GM12878 (cell line): ENCODE data around the gene NSL1. TPM values are rescaled to one million over a fixed set of nuclear protein-coding genes. Genes with fewer than 3 reads are reported as not detected.

Source experiments
- ATAC-seq: fragments of 200-7000 bp; cut with Tn5 transposase; 3 replicates; pipeline ENCODE4 v1.9.1; 2020; ENCODE audit warnings: mild to moderate bottlenecking, moderate library complexity
- BruUV-seq: library from RNA; stranded (reverse); fragments of 400-500 nt; replicated peaks from 2 replicates; lab custom pipeline; 2021; lab: Mats Ljungman, UMichigan
- CTCF ChIA-PET: fragments of 300-600 bp; sonication (Branson Sonifier 250); formaldehyde crosslinking; extraction: SDS; loops from one replicate; lab custom pipeline; 2021; ENCODE audit warnings: inconsistent platforms; lab: Yijun Ruan, JAX
- POLR2A ChIA-PET: fragments of 350-600 bp; formaldehyde crosslinking; extraction: SDS; loops from one replicate; lab custom pipeline; 2021; ENCODE audit warnings: inconsistent platforms; lab: Charles Lee
- RAD21 ChIA-PET: fragments of 300-600 bp; sonication (Branson Sonifier 250); formaldehyde crosslinking; loops from one replicate; lab custom pipeline; 2023; ENCODE audit warnings: antibody characterized with exemption; ENCODE audit not compliant: unreplicated experiment; lab: Charles Lee
- SMC1A ChIA-PET: fragments of 300-600 bp; sonication (Branson Sonifier 250); formaldehyde crosslinking; loops from one replicate; lab custom pipeline; 2023; ENCODE audit not compliant: unreplicated experiment, uncharacterized antibody; lab: Charles Lee
- DNase-seq: peaks from one replicate; pipeline ENCODE4 v3.0.0-alpha.2; 2011; ENCODE audit warnings: low read depth, low spot score
- FAIRE-seq: peaks from 3 replicates; lab custom pipeline; 2011; peaks lifted over from hg19 to GRCh38; lab: Jason Lieb, UNC
- H2AFZ ChIP-seq: 2 replicates; pipeline ENCODE4 v1.6.0; 2011; ENCODE audit warnings: low read depth, low read length, control low read depth; ENCODE audit not compliant: control insufficient read depth
- H3K27ac ChIP-seq: 2 replicates; pipeline ENCODE4 v1.5.1; 2011; ENCODE audit warnings: control low read depth; ENCODE audit not compliant: control insufficient read depth, insufficient read depth
- H3K27me3 ChIP-seq, 2 experiments: replicated peaks in 1 of 2; 2 replicates each; pipeline versions ENCODE4 v1.6.0 to v1.6.1; 2011; ENCODE audit warnings: low read length in 1 of 2; ENCODE audit not compliant: control insufficient read depth in 2 of 2, insufficient read depth in 2 of 2
- H3K36me3 ChIP-seq, 2 experiments: 2 replicates each; pipeline ENCODE4 v1.5.1; 2011; ENCODE audit warnings: low read length in 1 of 2; ENCODE audit not compliant: control insufficient read depth in 2 of 2, insufficient read depth in 2 of 2
- H3K4me1 ChIP-seq: 2 replicates; pipeline ENCODE4 v1.6.1; 2011; ENCODE audit warnings: mild to moderate bottlenecking, low read length, moderate library complexity, mixed read lengths; ENCODE audit not compliant: control insufficient read depth, insufficient read depth
- H3K4me2 ChIP-seq: 2 replicates; pipeline ENCODE4 v1.6.0; 2011; ENCODE audit warnings: control low read depth; ENCODE audit not compliant: control insufficient read depth, insufficient read depth
- H3K4me3 ChIP-seq: fragments of 200-600 bp; sonication (generic); 2 replicates; pipeline ENCODE4 v1.5.1; 2016
- H3K79me2 ChIP-seq: 2 replicates; pipeline ENCODE4 v1.6.0; 2011; ENCODE audit warnings: low read length; ENCODE audit not compliant: control insufficient read depth, insufficient read depth
- H3K9ac ChIP-seq: 2 replicates; pipeline ENCODE4 v1.8.0; 2011; ENCODE audit warnings: low read length, control low read depth, mixed read lengths; ENCODE audit not compliant: control insufficient read depth, insufficient read depth
- H3K9me3 ChIP-seq: replicated peaks from 3 replicates; pipeline ENCODE4 v1.5.1; 2011; ENCODE audit warnings: mild to moderate bottlenecking, low read length; ENCODE audit not compliant: control insufficient read depth, insufficient read depth
- H4K20me1 ChIP-seq: 2 replicates; pipeline ENCODE4 v1.6.0; 2011; ENCODE audit not compliant: control insufficient read depth, insufficient read depth
- BHLHE40 ChIP-seq, 2 experiments: fragments of 450-650 bp in 1 of 2; IDR thresholded peaks; 2 replicates each; pipeline ENCODE4 v1.6.1; 2011 to 2017; ENCODE audit warnings: low read depth in 2 of 2, borderline replicate concordance in 1 of 2, improper control_type of control experiment in 1 of 2, low read length in 1 of 2, mild to moderate bottlenecking in 1 of 2
- MLLT1 ChIP-seq: fragments of 450-650 bp; IDR thresholded peaks from 2 replicates; pipeline ENCODE4 v1.6.1; 2016; ENCODE audit warnings: mild to moderate bottlenecking
- PAX5 ChIP-seq: IDR thresholded peaks from 2 replicates; pipeline ENCODE4 v1.6.1; 2011; ENCODE audit warnings: low read depth, low read length, borderline replicate concordance
- RELB ChIP-seq: fragments of 450-650 bp; IDR thresholded peaks from 2 replicates; pipeline ENCODE4 v1.6.1; 2017; ENCODE audit warnings: low read depth, mild to moderate bottlenecking, moderate library complexity
- SREBF1 ChIP-seq: IDR thresholded peaks from 2 replicates; pipeline ENCODE4 v1.6.1; 2012; ENCODE audit warnings: mild to moderate bottlenecking, low read length
- SRF ChIP-seq, 2 experiments: IDR thresholded peaks; 2 replicates each; pipeline ENCODE4 v1.6.1; 2011; ENCODE audit warnings: low read depth in 2 of 2, low read length in 2 of 2, mild to moderate bottlenecking in 1 of 2, moderate library complexity in 1 of 2
- TARDBP ChIP-seq: IDR thresholded peaks from 2 replicates; pipeline ENCODE4 v1.6.1; 2016; ENCODE audit warnings: borderline replicate concordance
- TCF3 ChIP-seq: IDR thresholded peaks from 2 replicates; pipeline ENCODE4 v1.6.1; 2012; ENCODE audit warnings: low read depth, mild to moderate bottlenecking, low read length, borderline replicate concordance; ENCODE audit not compliant: insufficient read depth
- WGBS: methylation state at CpG from one replicate; pipeline ENCODE4 v1.1.6; 2016; ENCODE audit warnings: low lambda C conversion rate; ENCODE audit not compliant: insufficient replicate concordance, insufficient coverage; ENCODE audit errors: missing lambda C conversion rate; 5-methylcytosine and 5-hydroxymethylcytosine counted together
- in situ Hi-C: fragments of 300-500 bp; cut with MboI; formaldehyde crosslinking; loops from 9 replicates; pipeline ENCODE4 v1.14.3; 2018; ENCODE audit warnings: mixed read lengths
- intact Hi-C: fragments of 100-400 bp; cut with micrococcal nuclease; formaldehyde crosslinking; loops from one replicate; pipeline ENCODE4 v1.14.2; 2022; ENCODE audit not compliant: unreplicated experiment
- polyA plus RNA-seq, 11 experiments: library from polyadenylated mRNA; depleted of rRNA in 4 of 11; unstranded in 6 of 11; stranded (reverse) in 5 of 11; fragments of >200 nt; fragmentation: Nextera tagmentation in 4 of 11; fragmentation: Illumina TruSeq in 1 of 11; extraction: Ambion mirVana in 4 of 11; extraction: Trizol in 1 of 11; gene quantifications; 1 replicate in 1 of 11; 2 replicates in 10 of 11; pipeline versions ENCODE4 v1.2.1 to v1.2.3, GENCODE V29; 2011 to 2016; ENCODE audit warnings: inconsistent platforms in 2 of 11, missing spikeins in 2 of 11, low read depth in 1 of 11
- total RNA-seq, 4 experiments: library from RNA; depleted of rRNA in 3 of 4; stranded (reverse); fragments of >200 nt in 3 of 4; fragmentation: Illumina TruSeq in 1 of 4; extraction: Trizol in 1 of 4; gene quantifications; 2 replicates each; pipeline versions ENCODE4 v1.2.1 to v1.2.3, GENCODE V29; 2013 to 2021
- TF ChIP-seq, protein P1 (sequence below): fragments of 450-650 bp; IDR thresholded peaks from 2 replicates; pipeline ENCODE4 v1.6.1; 2017; ENCODE audit warnings: mild to moderate bottlenecking, moderate library complexity

The NSL1 gene
- total and polyA plus RNA-seq, 10 of the 15 experiments (the other 5 are each of a cell fraction or from before 2014, with no cell fraction given), result 36.7 to 74.2 (median 46.4) TPM

GRCh38 chr1:212686591-212686990 lies 105.0 kb downstream of the NSL1 start:
- Histone ChIP-seq H3K27me3 (no peaks in the 10 kb centered on the region), H3K4me2 (no peak overlapping the region), H3K4me3 (no peak overlapping the region), H3K4me1 (peaks cover 35% of the 10 kb centered on the region), H3K27ac (no peak overlapping the region), H2AFZ (no peak overlapping the region), H4K20me1 (no peaks in the 10 kb centered on the region), H3K9me3 (no peaks in the 10 kb centered on the region), H3K36me3 (no peaks in the 10 kb centered on the region; a peak in 1 of 4 replicates), H3K79me2 (no peaks in the 10 kb centered on the region), H3K9ac (no peak overlapping the region)
- ATAC-seq, result no peak
- no TSS peak for BruUV-seq
- FAIRE-seq, result no peak
- CTCF ChIA-PET, result interaction anchor here (1.1 kb wide), 1 partner anchor 22 kb away, joined by 3 read pairs; no protein-coding TSS in a partner anchor
- 97% methylated on average over 11 of the region's 11 CpGs for WGBS
- in situ Hi-C loops, result no loop called here
- no peak for DNase-seq
- TF ChIP-seq RELB (no peak), BHLHE40 (IDR thresholded peaks at IDR 0.05; ENCODE audit: borderline replicate concordance in 1 of 2, low read depth in 2 of 2, low read length in 1 of 2) (no peak)
- POLR2A ChIA-PET, result interaction anchor here (0.5 to 1.3 kb wide), 2 partner anchors 105 to 143 kb away, joined by 5 to 8 read pairs; partner anchors contain the start of genes NSL1 and TATDN3
- RAD21 ChIA-PET, result no interaction called here
- intact Hi-C loops, result no loop called here
- SMC1A ChIA-PET, result no interaction called here

GRCh38 chr1:212686069-212686468 lies 105.5 kb downstream of the NSL1 start:
- H2AFZ ChIP-seq, result no peak overlapping the region
- ChIA-PET RAD21 (no interaction called here), CTCF (interaction anchor here (1.1 kb wide), 1 partner anchor 21 kb away, joined by 3 read pairs; no protein-coding TSS in a partner anchor), SMC1A (interaction anchor here (0.9 kb wide), 1 partner anchor 15 kb away, joined by 4 read pairs; no protein-coding TSS in a partner anchor), POLR2A (interaction anchor here (0.5 to 1.3 kb wide), 2 partner anchors 106 to 143 kb away, joined by 5 to 8 read pairs; partner anchors contain the start of genes NSL1 and TATDN3)
- H3K4me3 ChIP-seq, result no peak overlapping the region
- no peaks in the 10 kb centered on the region for H3K9me3 ChIP-seq
- H3K79me2 ChIP-seq, result no peaks in the 10 kb centered on the region
- H3K36me3 ChIP-seq, result no peaks in the 10 kb centered on the region; a peak in 1 of 4 replicates
- intact Hi-C loops (no loop called here), in situ Hi-C loops (no loop called here)
- BruUV-seq, result no TSS peak
- no peaks in the 10 kb centered on the region for H3K27me3 ChIP-seq
- WGBS, result 78% methylated on average over 3 of the region's 3 CpGs
- H3K4me1 ChIP-seq, result peaks cover 35% of the 10 kb centered on the region
- H3K9ac ChIP-seq, result no peak overlapping the region
- ATAC-seq, result no peak
- no peak overlapping the region for H3K4me2 ChIP-seq
- H3K27ac ChIP-seq, result no peak overlapping the region
- DNase-seq, result no peak
- no peaks in the 10 kb centered on the region for H4K20me1 ChIP-seq
- FAIRE-seq, result no peak
- TF ChIP-seq, protein P1, sequence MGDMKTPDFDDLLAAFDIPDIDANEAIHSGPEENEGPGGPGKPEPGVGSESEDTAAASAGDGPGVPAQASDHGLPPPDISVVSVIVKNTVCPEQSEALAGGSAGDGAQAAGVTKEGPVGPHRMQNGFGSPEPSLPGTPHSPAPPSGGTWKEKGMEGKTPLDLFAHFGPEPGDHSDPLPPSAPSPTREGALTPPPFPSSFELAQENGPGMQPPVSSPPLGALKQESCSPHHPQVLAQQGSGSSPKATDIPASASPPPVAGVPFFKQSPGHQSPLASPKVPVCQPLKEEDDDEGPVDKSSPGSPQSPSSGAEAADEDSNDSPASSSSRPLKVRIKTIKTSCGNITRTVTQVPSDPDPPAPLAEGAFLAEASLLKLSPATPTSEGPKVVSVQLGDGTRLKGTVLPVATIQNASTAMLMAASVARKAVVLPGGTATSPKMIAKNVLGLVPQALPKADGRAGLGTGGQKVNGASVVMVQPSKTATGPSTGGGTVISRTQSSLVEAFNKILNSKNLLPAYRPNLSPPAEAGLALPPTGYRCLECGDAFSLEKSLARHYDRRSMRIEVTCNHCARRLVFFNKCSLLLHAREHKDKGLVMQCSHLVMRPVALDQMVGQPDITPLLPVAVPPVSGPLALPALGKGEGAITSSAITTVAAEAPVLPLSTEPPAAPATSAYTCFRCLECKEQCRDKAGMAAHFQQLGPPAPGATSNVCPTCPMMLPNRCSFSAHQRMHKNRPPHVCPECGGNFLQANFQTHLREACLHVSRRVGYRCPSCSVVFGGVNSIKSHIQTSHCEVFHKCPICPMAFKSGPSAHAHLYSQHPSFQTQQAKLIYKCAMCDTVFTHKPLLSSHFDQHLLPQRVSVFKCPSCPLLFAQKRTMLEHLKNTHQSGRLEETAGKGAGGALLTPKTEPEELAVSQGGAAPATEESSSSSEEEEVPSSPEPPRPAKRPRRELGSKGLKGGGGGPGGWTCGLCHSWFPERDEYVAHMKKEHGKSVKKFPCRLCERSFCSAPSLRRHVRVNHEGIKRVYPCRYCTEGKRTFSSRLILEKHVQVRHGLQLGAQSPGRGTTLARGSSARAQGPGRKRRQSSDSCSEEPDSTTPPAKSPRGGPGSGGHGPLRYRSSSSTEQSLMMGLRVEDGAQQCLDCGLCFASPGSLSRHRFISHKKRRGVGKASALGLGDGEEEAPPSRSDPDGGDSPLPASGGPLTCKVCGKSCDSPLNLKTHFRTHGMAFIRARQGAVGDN, result no peak
- TF ChIP-seq PAX5, result no peak
- TF ChIP-seq SRF (IDR thresholded peaks at IDR 0.05; ENCODE audit: low read depth in 2 of 2, low read length in 2 of 2), result no peak
- no peak for TF ChIP-seq MLLT1
- TF ChIP-seq TCF3, result no peak
- TF ChIP-seq SREBF1, result no peak
- TF ChIP-seq TARDBP, result no peak
